ACC112 (cell line): ENCODE results near the gene LRRFIP1.
A peak's percentile ranks its signal among the peaks of the same experiment; 100 is the strongest.
"Not testable (repeated sequence)": the region's sequence is repeated elsewhere in the genome, so short reads cannot be mapped to it uniquely, and the experiment has no call there.

Experiments
- H2AFZ ChIP-seq: fragments of 200-600 bp; sonication (generic); one replicate; pipeline ENCODE4 v1.6.0; 2017; ENCODE audit warnings: antibody characterized with exemption, low read length; ENCODE audit not compliant: unreplicated experiment
- H3K27ac ChIP-seq: fragments of 200-600 bp; sonication (generic); 2 replicates; pipeline ENCODE4 v1.5.1; 2014; ENCODE audit warnings: low read depth, mild to moderate bottlenecking, antibody characterized with exemption, low read length, moderate library complexity
- H3K27me3 ChIP-seq: fragments of 200-600 bp; sonication (generic); 2 replicates; pipeline ENCODE4 v1.6.1; 2014; ENCODE audit warnings: mild to moderate bottlenecking, antibody characterized with exemption, low read length, moderate library complexity, mixed read lengths; ENCODE audit not compliant: insufficient read depth
- H3K36me3 ChIP-seq: fragments of 200-600 bp; sonication (generic); 2 replicates; pipeline ENCODE4 v1.6.1; 2016; ENCODE audit warnings: mild to moderate bottlenecking, antibody characterized with exemption, low read length, moderate library complexity, mixed read lengths; ENCODE audit not compliant: insufficient read depth
- H3K4me1 ChIP-seq: fragments of 200-600 bp; sonication (generic); one replicate; pipeline ENCODE4 v1.6.1; 2016; ENCODE audit warnings: low read length, mixed read lengths; ENCODE audit not compliant: insufficient read depth, unreplicated experiment, control insufficient read depth
- H3K4me3 ChIP-seq: fragments of 200-600 bp; sonication (generic); 2 replicates; pipeline ENCODE4 v1.5.1; 2014; ENCODE audit warnings: mild to moderate bottlenecking, low read depth, low read length
- H3K79me2 ChIP-seq: fragments of 200-600 bp; sonication (generic); one replicate; pipeline ENCODE4 v1.6.0; 2016; ENCODE audit warnings: low read length; ENCODE audit not compliant: control insufficient read depth, unreplicated experiment, insufficient read depth

Gene LRRFIP1

GRCh38 chr2:237744270-237744612, 116.9 kb downstream of the LRRFIP1 start:
- Histone ChIP-seq H3K27me3 (no peaks in the 10 kb centered on the region), H3K79me2 (peaks cover 6% of the 10 kb centered on the region), H3K36me3 (no peaks in the 10 kb centered on the region)

DNA sequence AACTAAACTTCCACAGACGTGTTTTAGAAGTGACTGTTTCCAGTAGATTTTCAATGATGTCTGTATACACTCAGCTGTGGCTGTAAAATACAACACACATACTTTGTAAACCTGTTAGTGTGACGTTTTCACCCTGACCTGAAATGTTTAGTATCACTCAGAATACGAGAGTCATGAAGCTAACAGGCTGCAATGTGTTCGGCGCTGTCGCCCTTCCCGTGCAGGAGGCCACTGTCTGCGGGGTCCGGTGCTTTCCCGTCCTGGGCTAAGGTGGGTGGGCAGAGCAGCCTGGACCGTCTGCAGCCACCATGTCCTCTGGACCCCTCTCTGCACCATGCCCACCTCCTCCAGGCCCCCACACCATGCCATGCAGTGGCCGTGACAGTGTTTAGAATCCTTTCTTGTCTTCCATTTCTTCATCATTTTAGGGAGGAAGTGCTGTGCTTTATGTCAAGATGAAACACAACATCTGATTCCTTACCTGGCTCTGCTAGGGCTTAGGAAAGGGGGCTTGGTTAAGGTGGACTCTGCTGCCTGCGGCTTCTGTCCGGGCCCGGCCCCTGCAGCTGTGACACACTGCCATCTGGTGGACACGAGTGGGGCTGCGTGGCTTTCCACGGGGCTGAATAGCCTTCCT, 117.3 kb downstream of the LRRFIP1 start:
- no peak overlapping the region for H3K27ac ChIP-seq
- H3K27me3 ChIP-seq = no peaks in the 10 kb centered on the region
- H3K4me1 ChIP-seq = peaks cover 11% of the 10 kb centered on the region
- H3K79me2 ChIP-seq = peaks cover 6% of the 10 kb centered on the region
- H3K4me3 ChIP-seq = no peak overlapping the region
- no peaks in the 10 kb centered on the region for H3K36me3 ChIP-seq
- no peak overlapping the region for H2AFZ ChIP-seq

More at GRCh38 chr2:237744270-237744612, 116.9 kb downstream of the LRRFIP1 start:
- Histone ChIP-seq H3K4me3 (no peak overlapping the region), H3K4me1 (peaks cover 11% of the 10 kb centered on the region), H3K27ac (peak overlapping the region; percentile 21), H2AFZ (no peak overlapping the region)

GRCh38 chr2:237745250-237745613, 117.8 kb downstream of the LRRFIP1 start:
- Histone ChIP-seq H3K27me3 (no peaks in the 10 kb centered on the region), H3K4me1 (peaks cover 11% of the 10 kb centered on the region), H3K36me3 (no peaks in the 10 kb centered on the region), H3K79me2 (peaks cover 6% of the 10 kb centered on the region), H3K27ac (no peak overlapping the region), H3K4me3 (no peak overlapping the region), H2AFZ (no peak overlapping the region)

DNA sequence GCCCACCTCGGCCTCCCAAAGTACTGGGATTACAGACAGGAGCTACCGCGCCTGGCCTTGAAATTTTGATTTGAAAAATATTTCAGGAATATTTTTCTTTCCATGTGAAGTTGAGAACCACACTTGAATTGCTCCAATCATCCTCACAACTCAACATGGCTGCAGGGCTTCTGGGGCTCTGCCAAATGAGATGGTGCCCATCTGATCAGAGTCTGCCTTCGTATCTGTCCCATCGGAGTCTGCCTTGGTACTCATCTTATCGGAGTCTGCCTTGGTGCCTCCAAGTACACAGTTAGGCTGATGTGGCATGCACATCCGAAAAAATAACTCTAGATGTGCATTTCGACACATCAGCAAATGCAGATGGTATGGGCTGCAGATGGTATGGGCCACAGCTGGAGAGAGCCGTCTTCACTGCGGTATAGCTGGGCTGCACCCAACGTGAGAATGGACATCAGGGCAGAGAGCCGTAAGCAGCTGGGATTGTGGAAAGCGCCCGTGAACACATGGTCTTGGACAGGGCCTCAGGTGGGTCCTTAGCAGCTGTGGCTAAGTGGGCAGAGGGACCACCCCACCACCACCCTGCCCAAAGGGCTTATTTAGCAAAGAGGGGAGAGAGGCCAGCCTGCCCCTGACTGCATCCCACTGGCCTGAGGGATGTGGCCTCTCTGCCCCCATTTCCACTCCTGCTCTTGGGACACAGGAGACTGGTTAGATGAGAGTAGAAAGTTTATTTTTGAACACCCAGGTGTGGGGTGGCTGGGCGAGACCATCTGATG, 119.1 kb downstream of the LRRFIP1 start:
- H2AFZ ChIP-seq = no peak overlapping the region
- no peaks in the 10 kb centered on the region for H3K36me3 ChIP-seq
- peaks cover 4% of the 10 kb centered on the region for H3K79me2 ChIP-seq
- H3K4me1 ChIP-seq = peaks cover 11% of the 10 kb centered on the region
- no peaks in the 10 kb centered on the region for H3K27me3 ChIP-seq
- H3K27ac ChIP-seq = no peak overlapping the region
- no peak overlapping the region for H3K4me3 ChIP-seq

DNA sequence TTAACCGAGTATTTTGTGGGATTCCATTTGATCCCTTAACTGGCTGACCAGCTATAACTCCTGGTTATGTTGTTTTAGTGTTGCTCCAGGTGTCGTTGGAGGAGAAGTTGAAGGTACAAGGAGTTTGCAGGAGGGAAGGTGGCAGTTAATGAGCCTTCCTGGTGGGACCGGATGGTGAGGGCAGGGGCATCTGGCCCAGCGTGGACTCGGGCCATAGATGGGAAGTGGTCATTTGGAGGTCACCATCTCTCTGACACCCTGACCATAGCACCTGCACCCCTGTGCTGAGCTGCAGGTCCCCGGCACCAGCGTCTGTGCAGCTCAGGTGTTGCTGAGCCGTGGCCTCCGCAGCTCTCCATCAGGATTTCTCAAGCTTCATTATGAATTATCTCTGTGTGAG, 119.8 kb downstream of the LRRFIP1 start:
- H3K27me3 ChIP-seq = no peaks in the 10 kb centered on the region
- no peaks in the 10 kb centered on the region for H3K36me3 ChIP-seq
- peaks cover 11% of the 10 kb centered on the region for H3K4me1 ChIP-seq
- H3K4me3 ChIP-seq = no peak overlapping the region
- H2AFZ ChIP-seq = no peak overlapping the region
- H3K79me2 ChIP-seq = peaks cover 4% of the 10 kb centered on the region
- H3K27ac ChIP-seq = no peak overlapping the region

GRCh38 chr2:237749002-237749401, 121.6 kb downstream of the LRRFIP1 start:
- peaks cover 4% of the 10 kb centered on the region for H3K4me1 ChIP-seq
- H3K4me3 ChIP-seq = no peak overlapping the region
- 0 out of 2 replicates have a peak, but pooled peaks cover 2% of the 10 kb centered on the region for H3K36me3 ChIP-seq
- H3K27me3 ChIP-seq = no peaks in the 10 kb centered on the region
- no peak overlapping the region for H2AFZ ChIP-seq
- H3K27ac ChIP-seq = no peak overlapping the region
- peaks cover 4% of the 10 kb centered on the region for H3K79me2 ChIP-seq

DNA sequence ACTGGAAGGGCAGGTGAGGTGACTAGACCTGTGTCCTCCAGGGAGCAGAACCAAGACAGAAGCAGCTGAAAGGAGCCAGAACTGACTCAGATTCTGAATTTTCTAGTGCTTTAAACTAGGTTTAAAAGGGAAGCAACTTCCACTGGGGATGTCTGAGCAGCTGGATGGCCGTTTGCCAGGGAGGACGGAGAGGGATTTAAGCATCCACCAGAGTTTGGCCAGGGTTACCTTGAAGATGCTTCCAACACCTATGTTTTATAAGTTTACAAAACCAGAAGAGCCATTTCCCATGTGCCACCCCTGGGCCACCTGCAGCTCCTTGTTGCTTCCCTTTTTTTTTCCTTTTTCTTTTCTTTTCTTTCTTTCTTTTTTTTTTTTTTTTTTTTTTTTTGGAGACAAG, 122.6 kb downstream of the LRRFIP1 start:
- no peak overlapping the region for H2AFZ ChIP-seq
- H3K4me3 ChIP-seq = no peak overlapping the region
- no peak overlapping the region for H3K27ac ChIP-seq
- peaks cover 4% of the 10 kb centered on the region for H3K79me2 ChIP-seq
- no peaks in the 10 kb centered on the region for H3K27me3 ChIP-seq
- H3K4me1 ChIP-seq = no peaks in the 10 kb centered on the region
- H3K36me3 ChIP-seq = peaks cover 8% of the 10 kb centered on the region

GRCh38 chr2:237750441-237750840, 123.1 kb downstream of the LRRFIP1 start:
- peaks cover 12% of the 10 kb centered on the region for H3K36me3 ChIP-seq
- H3K4me3 ChIP-seq, H3K27me3 ChIP-seq, H3K4me1 ChIP-seq, H2AFZ ChIP-seq, H3K79me2 ChIP-seq, H3K27ac ChIP-seq: not testable (repeated sequence)

- Histone ChIP-seq H3K4me1 (no peaks in the 10 kb centered on the region), H3K79me2 (no peaks in the 10 kb centered on the region), H3K36me3 (peaks cover 13% of the 10 kb centered on the region), H3K4me3 (no peak overlapping the region), H3K27ac (no peak overlapping the region), H3K27me3 (no peaks in the 10 kb centered on the region), H2AFZ (no peak overlapping the region)
Observed at GRCh38 chr2:237752761-237753165, 125.4 kb downstream of the LRRFIP1 start.

DNA sequence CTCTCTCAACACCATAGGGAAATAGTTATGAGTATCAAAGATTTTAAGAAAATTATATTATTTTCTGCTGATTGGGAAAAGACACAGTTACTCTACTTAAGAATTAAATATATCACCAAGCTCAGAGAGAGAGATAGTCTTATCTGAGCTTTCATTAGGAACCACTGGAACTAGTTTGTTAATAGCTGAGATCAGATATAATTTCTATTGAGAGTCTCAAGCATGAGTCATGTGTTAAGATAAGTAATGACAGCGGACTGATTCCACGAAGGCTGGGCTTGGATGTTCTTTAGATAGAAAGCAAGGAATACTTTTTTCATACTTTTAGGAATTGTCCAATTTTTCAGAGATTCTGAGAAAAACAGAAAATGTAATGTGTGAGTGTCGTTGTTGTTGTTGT, 126.8 kb downstream of the LRRFIP1 start:
- H3K27me3 ChIP-seq = no peaks in the 10 kb centered on the region
- no peak overlapping the region for H3K4me3 ChIP-seq
- peaks cover 13% of the 10 kb centered on the region for H3K36me3 ChIP-seq
- no peak overlapping the region for H3K27ac ChIP-seq
- H3K79me2 ChIP-seq = no peaks in the 10 kb centered on the region
- H2AFZ ChIP-seq = no peak overlapping the region
- H3K4me1 ChIP-seq = no peaks in the 10 kb centered on the region

- Histone ChIP-seq H3K27ac (no peak overlapping the region), H3K36me3 (peaks cover 13% of the 10 kb centered on the region), H2AFZ (no peak overlapping the region)
Observed at GRCh38 chr2:237754626-237755248, 127.3 kb downstream of the LRRFIP1 start.

More at GRCh38 chr2:237754626-237755248, 127.3 kb downstream of the LRRFIP1 start:
- no peaks in the 10 kb centered on the region for H3K79me2 ChIP-seq
- H3K4me3 ChIP-seq = no peak overlapping the region
- no peaks in the 10 kb centered on the region for H3K4me1 ChIP-seq
- no peaks in the 10 kb centered on the region for H3K27me3 ChIP-seq
